Non-pigmented ciliary epithelial cell (primary cell): ENCODE measurements around the gene MT1B.
"Not testable (repeated sequence)": the region's sequence is repeated elsewhere in the genome, so short reads cannot be mapped to it uniquely, and the experiment has no call there.

Experiments used
- DNase-seq: peaks from one replicate; pipeline ENCODE4 v3.0.0-alpha.2; 2010; ENCODE audit warnings: low read depth

MT1B gene

GRCh38 chr16:56620339-56620897 lies 31.3 kb upstream of the MT1B start:
- DNase-seq, result no peak

- DNase-seq, result not testable (repeated sequence)
Measured at GRCh38 chr16:56621665-56622445, 29.8 kb upstream of the MT1B start.

- DNase-seq, result not testable (repeated sequence)
Measured at GRCh38 chr16:56623184-56623583, 28.5 kb upstream of the MT1B start.

- no peak for DNase-seq
Measured at GRCh38 chr16:56623637-56624036, 28.0 kb upstream of the MT1B start.

- DNase-seq, result no peak
Measured at GRCh38 chr16:56625140-56625942, 26.3 kb upstream of the MT1B start, which contains the start of gene MT1E. MT1E (plus strand) TSS chr16:56625781; CDS start chr16:56625852, 71 bp downstream.

- no peak for DNase-seq
Measured at GRCh38 chr16:56625943-56626654, 25.6 kb upstream of the MT1B start.

- no peak for DNase-seq
Measured at GRCh38 chr16:56626685-56627084, 25.0 kb upstream of the MT1B start.

- no peak for DNase-seq
Measured at GRCh38 chr16:56628486-56629350, 23.0 kb upstream of the MT1B start.

GRCh38 chr16:56629531-56629930 lies 22.2 kb upstream of the MT1B start:
- DNase-seq, result no peak

GRCh38 chr16:56630134-56630533 lies 21.6 kb upstream of the MT1B start:
- no peak for DNase-seq

GRCh38 chr16:56631197-56631596 lies 20.5 kb upstream of the MT1B start:
- no peak for DNase-seq

- no peak for DNase-seq
Measured at GRCh38 chr16:56631832-56632155, 19.9 kb upstream of the MT1B start.

GRCh38 chr16:56632156-56632847 lies 19.4 kb upstream of the MT1B start, which contains the start of gene MT1M:
MT1M (plus strand) TSS chr16:56632659; CDS start chr16:56632732, 73 bp downstream.
- DNase-seq, result no peak

- DNase-seq, result no peak
Measured at GRCh38 chr16:56632848-56633365, 18.8 kb upstream of the MT1B start.

GRCh38 chr16:56633535-56633934 lies 18.2 kb upstream of the MT1B start:
- no peak for DNase-seq

- no peak for DNase-seq
Measured at GRCh38 chr16:56634715-56635440, 16.8 kb upstream of the MT1B start.

GRCh38 chr16:56635441-56635967 lies 16.2 kb upstream of the MT1B start:
- DNase-seq, result no peak

- DNase-seq, result no peak
Measured at GRCh38 chr16:56636616-56637413, 14.9 kb upstream of the MT1B start.
